OCI-LY7 (cell line): Measurements from ENCODE around the gene LAYN. TPM values are rescaled to one million over a fixed set of nuclear protein-coding genes. Genes with fewer than 3 reads are reported as not detected.

Experiments
- BruUV-seq: library from RNA; stranded (reverse); fragments of 400-500 nt; replicated peaks from 2 replicates; lab custom pipeline; 2021; lab: Mats Ljungman, UMichigan
- CTCF ChIA-PET: fragments of 300-600 bp; sonication (Branson Sonifier 250); formaldehyde crosslinking; loops from one replicate; lab custom pipeline; 2022; ENCODE audit warnings: antibody characterized with exemption; ENCODE audit not compliant: unreplicated experiment; lab: Charles Lee
- POLR2A ChIA-PET: fragments of 300-600 bp; sonication (Branson Sonifier 250); formaldehyde crosslinking; loops from one replicate; lab custom pipeline; 2022; ENCODE audit warnings: antibody characterized with exemption; lab: Charles Lee
- DNase-seq: peaks from one replicate; pipeline ENCODE4 v3.0.0-alpha.2; 2015; ENCODE audit warnings: low spot score
- H2AFZ ChIP-seq: fragments of 200-600 bp; sonication (generic), shearing (Covaris generic); 2 replicates; pipeline ENCODE4 v1.6.1; 2014; ENCODE audit warnings: mild to moderate bottlenecking, antibody characterized with exemption, low read length, moderate library complexity
- H3K27ac ChIP-seq: fragments of 200-600 bp; sonication (generic); 2 replicates; pipeline ENCODE4 v1.5.1; 2014; ENCODE audit warnings: mixed run types, low read depth, mild to moderate bottlenecking, moderate library complexity, low read length, inconsistent platforms; ENCODE audit not compliant: poor library complexity, severe bottlenecking
- H3K36me3 ChIP-seq: fragments of 200-600 bp; sonication (generic); 2 replicates; pipeline ENCODE4 v1.6.1; 2014; ENCODE audit warnings: mild to moderate bottlenecking, antibody characterized with exemption, low read length, moderate library complexity, mixed read lengths; ENCODE audit not compliant: insufficient read depth
- H3K4me1 ChIP-seq: fragments of 200-600 bp; sonication (generic); 2 replicates; pipeline ENCODE4 v1.5.1; 2014; ENCODE audit warnings: mild to moderate bottlenecking, low read length; ENCODE audit not compliant: insufficient read depth, poor library complexity, severe bottlenecking
- H3K4me2 ChIP-seq: fragments of 200-600 bp; sonication (generic); 2 replicates; pipeline ENCODE4 v1.6.1; 2014; ENCODE audit warnings: mild to moderate bottlenecking, low read length
- H3K4me3 ChIP-seq: fragments of 200-600 bp; sonication (generic); 2 replicates; pipeline ENCODE4 v1.5.1; 2014; ENCODE audit warnings: mild to moderate bottlenecking, low read depth, low read length; ENCODE audit not compliant: poor library complexity, severe bottlenecking
- H3K79me2 ChIP-seq: fragments of 200-600 bp; sonication (generic); 2 replicates; pipeline ENCODE4 v1.6.1; 2016; ENCODE audit warnings: low read depth, mild to moderate bottlenecking, low read length, moderate library complexity, mixed read lengths; ENCODE audit not compliant: insufficient read depth
- H3K9me2 ChIP-seq: fragments of 200-600 bp; sonication (generic); 2 replicates; pipeline ENCODE4 v1.6.1; 2016; ENCODE audit warnings: mild to moderate bottlenecking, low read length, mixed read lengths; ENCODE audit not compliant: insufficient read depth
- H3K9me3 ChIP-seq: fragments of 200-600 bp; sonication (generic); 2 replicates; pipeline ENCODE4 v1.6.1; 2014; ENCODE audit warnings: mild to moderate bottlenecking, mixed run types, low read length, mixed read lengths
- H4K20me1 ChIP-seq: fragments of 200-600 bp; sonication (generic); 2 replicates; pipeline ENCODE4 v1.6.1; 2014; ENCODE audit warnings: mild to moderate bottlenecking, antibody characterized with exemption, low read length, moderate library complexity, mixed read lengths; ENCODE audit not compliant: insufficient read depth
- EZH2phosphoT487 ChIP-seq: fragments of 200-600 bp; sonication (generic); IDR thresholded peaks from 2 replicates; pipeline ENCODE4 v1.6.1; 2018; ENCODE audit warnings: low read depth, borderline replicate concordance, mild to moderate bottlenecking, mixed run types, antibody characterized with exemption, low read length, moderate library complexity, mixed read lengths
- intact Hi-C: fragments of 100-400 bp; cut with micrococcal nuclease; formaldehyde crosslinking; loops from one replicate; pipeline ENCODE4 v1.10.0; 2022; ENCODE audit not compliant: unreplicated experiment
- total RNA-seq, 2 experiments: library from RNA; depleted of rRNA in 1 of 2; stranded (reverse); fragments of >200 nt in 1 of 2; shearing (Covaris generic) in 1 of 2; gene quantifications; 2 replicates each; pipeline ENCODE4 v1.2.3, GENCODE V29; 2014 to 2022
- TF ChIP-seq, protein P1 (sequence below): fragments of 200-600 bp; sonication (generic); conservative IDR thresholded peaks from 2 replicates; pipeline ENCODE4 v1.5.1; 2014; ENCODE audit warnings: mild to moderate bottlenecking, antibody characterized with exemption, low read length, moderate library complexity, mixed read lengths

The LAYN gene
- total RNA-seq, 2 experiments from 2014 or later = not detected

DNA sequence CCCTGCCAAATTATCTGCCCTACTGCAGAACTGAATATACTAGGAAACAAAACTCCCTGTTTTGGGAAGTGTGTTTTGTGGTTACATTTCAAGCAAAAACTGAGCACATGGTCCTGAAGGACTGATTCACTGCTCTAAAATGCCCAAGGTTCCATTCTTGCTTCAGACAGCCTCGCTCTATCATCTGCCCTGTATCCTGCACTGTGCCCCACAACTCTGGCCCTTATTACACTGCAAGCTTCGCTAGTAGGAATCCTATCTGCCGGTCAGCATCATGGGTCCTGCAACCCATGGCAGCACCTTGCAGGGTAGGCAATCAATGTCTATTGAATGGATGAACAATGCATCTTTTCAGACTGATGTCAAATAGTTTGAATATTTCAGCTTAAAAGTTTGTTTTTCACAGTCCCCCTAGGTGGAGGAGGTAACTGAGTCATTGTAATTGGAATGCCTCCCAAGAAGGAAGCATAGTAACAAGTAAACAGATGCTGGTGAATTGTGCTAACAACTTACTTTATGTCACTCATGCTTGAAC, 21.3 kb downstream of the LAYN start:
- no peak overlapping the region for H3K4me2 ChIP-seq
- no peak for DNase-seq
- H3K36me3 ChIP-seq = no peaks in the 10 kb centered on the region
- H3K9me2 ChIP-seq = no peaks in the 10 kb centered on the region
- H4K20me1 ChIP-seq = no peaks in the 10 kb centered on the region
- no peaks in the 10 kb centered on the region for H3K4me1 ChIP-seq
- ChIA-PET POLR2A (interaction anchor here (0.8 to 2.8 kb wide), 6 partner anchors 10 to 207 kb away, joined by 3 to 10 read pairs (median 4); no protein-coding TSS in a partner anchor), CTCF (no interaction called here)
- no peak overlapping the region for H3K27ac ChIP-seq
- H3K79me2 ChIP-seq = no peaks in the 10 kb centered on the region
- TF ChIP-seq EZH2phosphoT487 = no peak
- TF ChIP-seq, protein P1, sequence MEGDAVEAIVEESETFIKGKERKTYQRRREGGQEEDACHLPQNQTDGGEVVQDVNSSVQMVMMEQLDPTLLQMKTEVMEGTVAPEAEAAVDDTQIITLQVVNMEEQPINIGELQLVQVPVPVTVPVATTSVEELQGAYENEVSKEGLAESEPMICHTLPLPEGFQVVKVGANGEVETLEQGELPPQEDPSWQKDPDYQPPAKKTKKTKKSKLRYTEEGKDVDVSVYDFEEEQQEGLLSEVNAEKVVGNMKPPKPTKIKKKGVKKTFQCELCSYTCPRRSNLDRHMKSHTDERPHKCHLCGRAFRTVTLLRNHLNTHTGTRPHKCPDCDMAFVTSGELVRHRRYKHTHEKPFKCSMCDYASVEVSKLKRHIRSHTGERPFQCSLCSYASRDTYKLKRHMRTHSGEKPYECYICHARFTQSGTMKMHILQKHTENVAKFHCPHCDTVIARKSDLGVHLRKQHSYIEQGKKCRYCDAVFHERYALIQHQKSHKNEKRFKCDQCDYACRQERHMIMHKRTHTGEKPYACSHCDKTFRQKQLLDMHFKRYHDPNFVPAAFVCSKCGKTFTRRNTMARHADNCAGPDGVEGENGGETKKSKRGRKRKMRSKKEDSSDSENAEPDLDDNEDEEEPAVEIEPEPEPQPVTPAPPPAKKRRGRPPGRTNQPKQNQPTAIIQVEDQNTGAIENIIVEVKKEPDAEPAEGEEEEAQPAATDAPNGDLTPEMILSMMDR = no peak
- 0 out of 2 replicates have a peak, but pooled peaks cover 3% of the 10 kb centered on the region for H3K9me3 ChIP-seq
- no peak overlapping the region for H3K4me3 ChIP-seq
- no peak overlapping the region; the same call in 1 of the 2 replicates for H2AFZ ChIP-seq
- intact Hi-C loops = no loop called here
- no TSS peak for BruUV-seq

DNA sequence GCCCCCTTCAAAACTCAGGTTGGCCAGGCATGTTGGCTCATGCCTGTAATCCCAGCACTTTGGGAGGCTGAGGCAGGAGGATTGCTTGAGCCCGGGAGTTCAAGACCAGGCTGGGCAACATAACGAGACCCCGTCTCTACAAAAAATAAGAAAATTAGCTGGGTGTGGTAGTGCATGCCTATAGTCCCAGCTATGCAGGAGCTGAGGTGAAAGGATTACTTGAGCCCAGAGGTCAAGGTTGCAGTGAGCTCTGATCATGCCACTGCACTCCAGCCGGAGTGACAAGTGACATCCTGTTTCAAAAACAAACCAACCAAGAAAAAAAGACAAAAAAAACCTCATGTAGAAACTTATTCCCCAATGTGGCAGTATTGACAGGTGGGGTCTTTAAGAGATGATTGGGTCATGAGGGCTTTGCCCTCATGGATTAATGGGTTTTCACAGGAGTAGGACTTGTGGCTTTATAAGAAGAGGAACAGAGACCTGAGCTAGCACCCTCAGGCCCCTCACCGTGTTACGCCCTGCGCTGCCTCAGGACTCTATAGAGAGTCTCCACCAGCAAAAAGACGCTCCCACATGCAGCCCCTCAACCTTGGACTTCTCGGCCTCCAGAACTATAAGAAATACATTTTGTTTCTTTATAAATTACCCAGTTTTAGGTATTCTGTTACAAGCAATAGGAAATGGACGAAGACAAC, 22.3 kb downstream of the LAYN start:
- intact Hi-C loops = no loop called here
- no peak for DNase-seq
- no TSS peak for BruUV-seq

More for the DNA sequence above, 22.3 kb downstream of the LAYN start:
- Histone ChIP-seq H3K4me3 (no peak overlapping the region), H3K36me3 (no peaks in the 10 kb centered on the region), H3K4me2 (no peak overlapping the region), H3K9me2 (no peaks in the 10 kb centered on the region), H2AFZ (no peak overlapping the region), H3K27ac (no peak overlapping the region), H3K4me1 (no peaks in the 10 kb centered on the region), H4K20me1 (no peaks in the 10 kb centered on the region), H3K79me2 (no peaks in the 10 kb centered on the region), H3K9me3 (no peaks in the 10 kb centered on the region)
- POLR2A ChIA-PET = interaction anchor here (1.2 to 2.8 kb wide), 2 partner anchors 13 to 40 kb away, joined by 3 to 10 read pairs; no protein-coding TSS in a partner anchor
- TF ChIP-seq, protein P1 = no peak
- TF ChIP-seq EZH2phosphoT487 = no peak
- CTCF ChIA-PET = no interaction called here
